KOPT-K1 (cell line): ENCODE measurements around the gene COL23A1.

Source experiments
- H3K27ac ChIP-seq: fragments of 200-600 bp; sonication (generic); 2 replicates; pipeline ENCODE4 v1.5.1; 2016; ENCODE audit warnings: antibody characterized with exemption, mild to moderate bottlenecking, low read depth, low read length; ENCODE audit not compliant: poor library complexity, severe bottlenecking
- H3K36me3 ChIP-seq: fragments of 200-600 bp; sonication (generic); 2 replicates; pipeline ENCODE4 v1.5.1; 2017; ENCODE audit warnings: antibody characterized with exemption, mild to moderate bottlenecking, low read length, moderate library complexity; ENCODE audit not compliant: insufficient read depth
- H3K9me3 ChIP-seq: fragments of 200-600 bp; sonication (generic); 2 replicates; pipeline ENCODE4 v1.5.1; 2017; ENCODE audit warnings: antibody characterized with exemption, low read length, mild to moderate bottlenecking; ENCODE audit not compliant: insufficient read depth, poor library complexity, severe bottlenecking

The COL23A1 gene

GRCh38 chr5:178476972-178477754, 113.0 kb downstream of the COL23A1 start:
- H3K9me3 ChIP-seq, result peaks cover 9% of the 10 kb centered on the region
- H3K36me3 ChIP-seq, result no peaks in the 10 kb centered on the region
- no peak overlapping the region for H3K27ac ChIP-seq

- Histone ChIP-seq H3K27ac (no peak overlapping the region), H3K36me3 (no peaks in the 10 kb centered on the region), H3K9me3 (peaks cover 9% of the 10 kb centered on the region)
Measured at GRCh38 chr5:178476531-178476930, 113.7 kb downstream of the COL23A1 start.

GRCh38 chr5:178475422-178475821, 114.8 kb downstream of the COL23A1 start:
- Histone ChIP-seq H3K27ac (no peak overlapping the region), H3K36me3 (no peaks in the 10 kb centered on the region), H3K9me3 (peaks cover 9% of the 10 kb centered on the region)

- Histone ChIP-seq H3K36me3 (no peaks in the 10 kb centered on the region), H3K27ac (no peak overlapping the region), H3K9me3 (peaks cover 9% of the 10 kb centered on the region)
Measured at GRCh38 chr5:178474562-178475184, 115.5 kb downstream of the COL23A1 start.

DNA sequence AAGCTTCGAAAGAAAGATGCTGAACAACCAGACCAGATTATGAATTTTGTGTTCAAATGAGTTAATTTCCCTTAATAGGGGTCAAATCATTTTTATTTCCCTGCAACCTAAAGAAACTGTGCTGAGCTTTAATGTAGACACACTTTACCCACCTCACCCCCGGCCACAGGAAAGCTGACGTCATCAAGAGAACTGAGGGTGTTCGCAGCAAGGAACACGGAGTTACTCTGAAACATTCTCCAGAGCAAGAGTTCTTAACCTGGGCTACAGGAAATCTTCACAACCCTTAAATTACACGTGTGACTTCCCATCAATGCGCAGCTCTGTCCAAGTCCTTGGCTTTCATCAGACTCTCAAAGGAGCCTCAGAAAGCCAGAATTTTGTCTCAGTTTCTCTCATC, 116.3 kb downstream of the COL23A1 start:
- Histone ChIP-seq H3K27ac (no peak overlapping the region), H3K36me3 (no peaks in the 10 kb centered on the region), H3K9me3 (peaks cover 9% of the 10 kb centered on the region)

- Histone ChIP-seq H3K9me3 (peaks cover 9% of the 10 kb centered on the region), H3K36me3 (no peaks in the 10 kb centered on the region), H3K27ac (no peak overlapping the region)
Measured at GRCh38 chr5:178472138-178472537, 118.1 kb downstream of the COL23A1 start.

DNA sequence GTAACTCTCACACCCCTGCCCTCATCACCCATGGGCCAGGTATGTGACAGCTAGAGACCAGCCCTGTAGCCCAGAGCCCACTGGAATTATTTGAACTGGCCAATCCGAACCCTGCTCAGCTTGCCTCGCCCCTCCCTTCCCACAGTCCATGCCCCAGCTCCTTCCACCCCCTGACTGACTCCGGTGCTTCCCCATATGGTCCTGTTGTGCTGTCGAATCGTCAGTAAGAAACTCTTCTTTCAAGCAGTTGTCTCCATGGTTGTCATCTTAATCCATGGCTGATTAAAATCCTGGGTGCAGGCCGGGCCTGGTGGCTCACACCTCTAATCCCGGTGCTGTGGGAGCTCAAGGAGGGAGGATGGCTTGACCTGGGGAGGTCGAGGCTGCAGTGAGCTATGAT, 118.5 kb downstream of the COL23A1 start:
- H3K9me3 ChIP-seq, result peaks cover 9% of the 10 kb centered on the region
- no peak overlapping the region for H3K27ac ChIP-seq
- no peaks in the 10 kb centered on the region for H3K36me3 ChIP-seq

DNA sequence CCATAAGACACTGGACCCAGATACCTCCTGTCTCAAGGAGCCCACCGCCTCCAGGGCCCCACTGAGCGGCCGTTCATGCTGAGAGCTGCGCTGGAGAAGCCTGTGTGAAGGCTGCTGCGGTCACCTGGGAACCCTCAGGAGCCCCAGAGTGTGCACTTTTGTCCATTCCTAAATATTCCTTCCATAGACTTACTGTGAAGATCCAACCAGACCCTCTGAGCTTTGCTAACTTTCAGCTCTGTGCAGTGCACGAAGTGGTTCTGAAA, 119.5 kb downstream of the COL23A1 start:
- no peak overlapping the region for H3K27ac ChIP-seq
- peaks cover 5% of the 10 kb centered on the region for H3K9me3 ChIP-seq
- no peaks in the 10 kb centered on the region for H3K36me3 ChIP-seq

- Histone ChIP-seq H3K27ac (no peak overlapping the region), H3K36me3 (no peaks in the 10 kb centered on the region), H3K9me3 (no peaks in the 10 kb centered on the region)
Measured at GRCh38 chr5:178469975-178470759, 120.0 kb downstream of the COL23A1 start.

DNA sequence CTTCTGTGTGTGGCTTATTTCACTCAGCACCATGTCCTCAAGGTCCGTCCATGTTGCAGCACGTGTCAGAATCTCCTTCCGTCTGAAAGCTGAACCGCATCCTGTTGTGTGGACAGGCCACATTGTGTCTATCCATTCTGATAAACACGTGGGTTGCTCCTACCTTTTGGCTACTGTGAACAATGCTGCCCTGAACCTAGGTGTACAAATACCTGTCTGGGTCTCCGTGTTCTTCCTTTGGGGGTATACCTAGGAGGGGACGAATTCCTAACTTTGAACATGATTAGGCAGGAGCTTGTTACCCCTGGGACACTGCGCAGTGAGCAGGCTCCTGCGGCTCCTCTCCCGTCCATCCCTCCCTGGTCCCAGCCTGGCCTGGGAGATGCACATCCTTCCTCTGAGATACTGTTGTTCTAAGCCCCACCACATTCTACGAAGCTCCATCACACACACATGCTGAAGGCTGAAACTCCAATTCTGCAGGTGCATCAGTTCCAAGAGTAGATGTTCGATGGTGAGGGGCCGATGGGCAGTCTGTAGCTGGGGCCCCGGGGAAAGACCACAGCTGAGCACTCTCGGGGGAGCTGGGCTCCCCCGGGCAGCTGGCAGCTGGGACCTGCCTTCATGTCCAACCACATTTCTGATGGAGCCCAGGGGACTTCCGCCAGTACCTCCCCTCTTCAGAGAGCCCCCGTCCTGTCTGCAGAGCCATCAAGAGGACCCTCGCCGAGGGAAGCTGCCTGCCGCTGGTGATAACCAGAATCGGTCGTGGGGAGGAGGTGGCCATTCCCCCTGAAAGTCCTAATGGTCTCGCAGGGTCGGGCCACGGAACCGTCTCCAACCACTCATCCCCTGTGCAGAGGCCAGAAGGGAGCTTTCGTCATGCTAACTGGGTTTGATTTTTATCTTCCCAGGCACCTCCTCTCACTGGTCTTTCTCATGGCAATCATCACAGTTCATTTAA, 120.9 kb downstream of the COL23A1 start:
- Histone ChIP-seq H3K27ac (no peak overlapping the region), H3K9me3 (no peaks in the 10 kb centered on the region), H3K36me3 (no peaks in the 10 kb centered on the region)

GRCh38 chr5:178468196-178468685, 122.0 kb downstream of the COL23A1 start:
- no peak overlapping the region for H3K27ac ChIP-seq
- no peaks in the 10 kb centered on the region for H3K36me3 ChIP-seq
- H3K9me3 ChIP-seq, result no peaks in the 10 kb centered on the region

DNA sequence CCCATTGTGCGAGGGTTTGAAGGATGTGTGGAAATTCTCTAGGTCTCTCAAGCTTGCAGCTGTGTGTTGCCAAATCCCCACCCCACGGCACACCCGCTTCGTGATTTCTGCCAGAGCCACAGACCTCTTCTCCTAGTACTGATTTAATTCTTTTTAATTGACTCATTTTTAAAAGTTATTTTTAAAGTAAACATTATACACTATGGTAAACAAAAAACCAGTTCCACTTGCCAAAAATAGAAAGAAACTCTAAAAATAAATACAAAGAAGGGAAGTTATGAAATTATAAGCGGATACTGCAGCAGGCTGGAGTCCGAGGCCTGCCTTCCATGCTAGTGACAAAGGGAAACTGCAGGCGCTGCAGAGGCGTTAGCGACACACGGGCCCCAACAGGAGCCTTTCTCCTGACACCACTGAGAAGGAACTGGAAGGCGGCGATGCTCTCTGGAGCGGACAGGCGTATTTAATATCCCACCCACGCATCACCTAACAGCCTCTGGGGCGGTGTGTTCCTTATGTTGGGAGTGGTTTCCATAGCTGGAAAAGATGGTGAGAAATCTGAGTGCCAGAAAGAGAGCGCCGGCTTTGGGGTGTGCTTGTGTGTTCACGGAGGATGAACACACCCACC, 122.5 kb downstream of the COL23A1 start:
- Histone ChIP-seq H3K9me3 (no peaks in the 10 kb centered on the region), H3K27ac (no peak overlapping the region), H3K36me3 (no peaks in the 10 kb centered on the region)

DNA sequence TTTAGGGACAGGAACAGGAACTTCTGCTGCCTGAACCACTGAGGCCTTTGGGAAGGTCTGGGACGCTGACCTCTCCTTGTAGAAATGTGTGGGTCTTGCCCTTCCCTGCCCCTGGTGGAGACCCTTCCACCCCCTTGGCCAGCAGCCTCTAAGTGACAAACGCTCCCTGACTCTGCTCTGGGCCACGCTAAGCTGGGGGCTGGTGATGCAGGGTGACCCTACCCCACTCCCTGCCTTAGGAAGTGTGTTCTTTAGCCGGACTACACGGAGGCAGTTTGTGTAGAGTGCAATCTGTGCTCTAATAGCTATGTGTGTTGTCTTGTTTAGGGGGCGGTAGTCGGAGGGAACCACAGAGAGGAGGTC, 123.0 kb downstream of the COL23A1 start:
- Histone ChIP-seq H3K9me3 (no peaks in the 10 kb centered on the region), H3K36me3 (no peaks in the 10 kb centered on the region), H3K27ac (no peak overlapping the region)

GRCh38 chr5:178466342-178466741, 123.9 kb downstream of the COL23A1 start:
- no peak overlapping the region for H3K27ac ChIP-seq
- H3K36me3 ChIP-seq, result no peaks in the 10 kb centered on the region
- no peaks in the 10 kb centered on the region for H3K9me3 ChIP-seq
